Measurements from ENCODE around the gene PAOX. TPM values are rescaled to one million over a fixed set of nuclear protein-coding genes. Genes with fewer than 3 reads are reported as not detected.
A peak's percentile ranks its signal among the peaks of the same experiment; 100 is the strongest.

PAOX gene
- 10 to 100 TPM in 2 of 4 donors, 1 to 10 TPM in 2; 3.5 to 11.0 (median 9.9) TPM for total RNA-seq

- H3K36me3 ChIP-seq = no peaks in the 10 kb centered on the region
- WGBS, 2 donors = 7 to 8% methylated on average over 12 to 13 of the region's 78 CpGs
- peak in 1 of 2 donors; percentile 66 for TF ChIP-seq POLR2A (IDR thresholded peaks at IDR 0.05)
- TF ChIP-seq, protein P1, sequence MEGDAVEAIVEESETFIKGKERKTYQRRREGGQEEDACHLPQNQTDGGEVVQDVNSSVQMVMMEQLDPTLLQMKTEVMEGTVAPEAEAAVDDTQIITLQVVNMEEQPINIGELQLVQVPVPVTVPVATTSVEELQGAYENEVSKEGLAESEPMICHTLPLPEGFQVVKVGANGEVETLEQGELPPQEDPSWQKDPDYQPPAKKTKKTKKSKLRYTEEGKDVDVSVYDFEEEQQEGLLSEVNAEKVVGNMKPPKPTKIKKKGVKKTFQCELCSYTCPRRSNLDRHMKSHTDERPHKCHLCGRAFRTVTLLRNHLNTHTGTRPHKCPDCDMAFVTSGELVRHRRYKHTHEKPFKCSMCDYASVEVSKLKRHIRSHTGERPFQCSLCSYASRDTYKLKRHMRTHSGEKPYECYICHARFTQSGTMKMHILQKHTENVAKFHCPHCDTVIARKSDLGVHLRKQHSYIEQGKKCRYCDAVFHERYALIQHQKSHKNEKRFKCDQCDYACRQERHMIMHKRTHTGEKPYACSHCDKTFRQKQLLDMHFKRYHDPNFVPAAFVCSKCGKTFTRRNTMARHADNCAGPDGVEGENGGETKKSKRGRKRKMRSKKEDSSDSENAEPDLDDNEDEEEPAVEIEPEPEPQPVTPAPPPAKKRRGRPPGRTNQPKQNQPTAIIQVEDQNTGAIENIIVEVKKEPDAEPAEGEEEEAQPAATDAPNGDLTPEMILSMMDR (IDR thresholded peaks at IDR 0.05) = no peak
- H3K4me3 ChIP-seq (replicated peaks in 1 of 3) = peak within 1 kb of the TSS; percentile 51 to 72 (median 71)
- intact Hi-C loops (cut with DNase I) = loop anchor here (5.0 kb wide), 1 partner anchor 67 kb away; no protein-coding TSS in a partner anchor
- H3K27me3 ChIP-seq = no peaks in the 10 kb centered on the region
- no peaks in the 10 kb centered on the region for H3K9me3 ChIP-seq
- peak; percentile 70 to 74 for DNase-seq
- peaks cover 11 to 16% of the 10 kb centered on the region in 2 donors for H3K4me1 ChIP-seq
- H3K27ac ChIP-seq = peak within 1 kb of the TSS in 2 of 3 donors; percentile 0 to 42
These were observed at the start of gene PAOX for GRCh38 chr10:133379152-133379800. PAOX (plus strand) TSS chr10:133379262; CDS start chr10:133379317, 55 bp downstream.

- H3K9me3 ChIP-seq = no peaks in the 10 kb centered on the region
- 9% methylated on average over 31 to 37 of the region's 37 CpGs for WGBS, 2 donors
- no peaks in the 10 kb centered on the region for H3K36me3 ChIP-seq
- intact Hi-C loops (cut with DNase I) = loop anchor here (5.0 kb wide), 1 partner anchor 168 kb away; no protein-coding TSS in a partner anchor
- peak; percentile 81 to 86 for DNase-seq
- no peak overlapping the region for H3K27ac ChIP-seq
- H3K4me1 ChIP-seq = peaks cover 6 to 17% of the 10 kb centered on the region in 2 donors
- peaks cover 15% of the 10 kb centered on the region for H3K27me3 ChIP-seq
- TF ChIP-seq, protein P1 (IDR thresholded peaks at IDR 0.05) = peak; percentile 68 to 99 (median 86)
- no peak for TF ChIP-seq POLR2A (IDR thresholded peaks at IDR 0.05)
- H3K4me3 ChIP-seq (replicated peaks in 1 of 3) = no peak overlapping the region
These were observed 49.4 kb upstream of the PAOX start for GRCh38 chr10:133329491-133330202.

DNA sequence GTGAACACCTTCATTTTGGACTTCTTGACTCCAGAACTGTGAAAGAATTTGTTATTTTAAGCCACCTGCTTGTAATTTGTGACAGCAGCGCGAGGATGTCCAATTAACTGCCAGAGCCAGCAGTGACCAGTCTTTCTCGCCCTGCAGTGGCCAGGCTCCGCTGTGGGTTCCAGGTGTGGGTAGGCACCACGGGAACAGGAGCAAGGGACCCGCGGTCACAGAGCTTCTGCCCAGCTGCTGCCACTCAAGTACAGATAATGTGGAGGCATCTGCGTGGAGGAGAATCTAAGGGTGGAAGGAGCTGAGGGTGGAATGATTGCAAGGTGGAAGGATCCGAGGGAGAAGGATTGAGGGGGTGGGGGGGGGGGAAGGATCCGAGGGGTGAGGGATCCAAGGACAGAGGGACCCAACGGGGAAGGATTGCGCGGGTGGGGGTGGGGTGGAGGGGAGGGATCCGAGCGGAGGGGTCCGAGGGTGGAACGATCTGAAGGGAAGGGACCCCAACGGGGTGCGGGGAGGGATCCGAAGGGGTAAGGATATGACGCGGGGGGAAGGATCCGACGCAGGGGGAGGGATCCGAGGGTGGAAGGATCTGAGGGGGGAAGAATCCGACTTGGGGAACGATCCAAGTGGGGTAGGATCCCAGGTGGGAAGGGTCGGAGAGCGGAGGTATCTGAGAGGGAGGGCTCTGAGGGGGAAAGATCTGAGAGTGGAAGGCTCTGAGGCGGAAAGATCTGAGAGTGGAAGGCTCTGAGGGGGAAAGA lies 45.9 kb upstream of the PAOX start:
- Histone ChIP-seq H3K36me3 (no peaks in the 10 kb centered on the region), H3K4me1 (peaks cover 14 to 22% of the 10 kb centered on the region in 2 donors), H3K9me3 (no peaks in the 10 kb centered on the region), H3K4me3 (replicated peaks in 1 of 3) (no peak overlapping the region), H3K27ac (no peak overlapping the region), H3K27me3 (peaks cover 28% of the 10 kb centered on the region)
- TF ChIP-seq, protein P1 (IDR thresholded peaks at IDR 0.05) = no peak
- no peak for TF ChIP-seq POLR2A (IDR thresholded peaks at IDR 0.05)
- DNase-seq = no peak
- 77 to 84% methylated on average over 30 of the region's 30 CpGs for WGBS, 2 donors
- intact Hi-C loops (cut with DNase I) = no loop called here

- H3K9me3 ChIP-seq = no peaks in the 10 kb centered on the region
- DNase-seq = no peak
- H3K4me1 ChIP-seq = peaks cover 14 to 22% of the 10 kb centered on the region in 2 donors
- TF ChIP-seq, protein P1 (IDR thresholded peaks at IDR 0.05) = no peak
- TF ChIP-seq POLR2A (IDR thresholded peaks at IDR 0.05) = no peak
- H3K36me3 ChIP-seq = no peaks in the 10 kb centered on the region
- H3K27ac ChIP-seq = no peak overlapping the region
- 23 to 55% methylated on average over 17 to 38 of the region's 51 CpGs for WGBS, 2 donors
- H3K4me3 ChIP-seq (replicated peaks in 1 of 3) = peak overlapping the region in 1 of 3 donors; percentile 15
- peaks cover 28% of the 10 kb centered on the region for H3K27me3 ChIP-seq
- intact Hi-C loops (cut with DNase I) = no loop called here
These were observed 44.4 kb upstream of the PAOX start for GRCh38 chr10:133334503-133335245.

All from thyroid gland (tissue), 4 donors.